ENCODE measurements around the gene SNAPC4.

SNAPC4 gene

GRCh38 chr9:136400038-136400834 lies at the start of gene SNAPC4:
Gene SNAPC4, minus strand, starts transcription at chr9:136400170. Its CDS starts 1,742 bp downstream, at chr9:136398428.
- peaks cover 54% of the 10 kb centered on the region for H3K36me3 ChIP-seq (ENCODE audit: control insufficient read depth, insufficient read depth, low read length)
- H3K27me3 ChIP-seq (ENCODE audit: control insufficient read depth, insufficient read depth, low read length): no peaks in the 10 kb centered on the region
- peak within 1 kb of the TSS; percentile 87 for H3K9ac ChIP-seq (ENCODE audit: low read depth, low read length)

GRCh38 chr9:136448655-136449054 lies 48.7 kb upstream of the SNAPC4 start:
- Histone ChIP-seq H3K4me1 (ENCODE audit: control insufficient read depth, insufficient read depth, low read length) (no peaks in the 10 kb centered on the region), H3K9me3 (ENCODE audit: control insufficient read depth, insufficient read depth, low read length) (no peaks in the 10 kb centered on the region), H3K27me3 (ENCODE audit: control insufficient read depth, insufficient read depth, low read length) (no peaks in the 10 kb centered on the region), H3K4me3 (ENCODE audit: low read depth, low read length) (no peak overlapping the region), H3K9ac (ENCODE audit: low read depth, low read length) (no peak overlapping the region), H3K36me3 (ENCODE audit: control insufficient read depth, insufficient read depth, low read length) (peaks cover 60% of the 10 kb centered on the region)

More at GRCh38 chr9:136400038-136400834, at the start of gene SNAPC4:
- Histone ChIP-seq H3K4me3 (ENCODE audit: low read depth, low read length) (peak within 1 kb of the TSS; percentile 84), H3K9me3 (ENCODE audit: control insufficient read depth, insufficient read depth, low read length) (no peaks in the 10 kb centered on the region), H3K4me1 (ENCODE audit: control insufficient read depth, insufficient read depth, low read length) (peaks cover 3% of the 10 kb centered on the region)

- no peak overlapping the region for H3K4me3 ChIP-seq (ENCODE audit: low read depth, low read length)
- H3K36me3 ChIP-seq (ENCODE audit: control insufficient read depth, insufficient read depth, low read length): peaks cover 68% of the 10 kb centered on the region
- no peaks in the 10 kb centered on the region for H3K4me1 ChIP-seq (ENCODE audit: control insufficient read depth, insufficient read depth, low read length)
- H3K9ac ChIP-seq (ENCODE audit: low read depth, low read length): no peak overlapping the region
- no peaks in the 10 kb centered on the region for H3K9me3 ChIP-seq (ENCODE audit: control insufficient read depth, insufficient read depth, low read length)
- H3K27me3 ChIP-seq (ENCODE audit: control insufficient read depth, insufficient read depth, low read length): no peaks in the 10 kb centered on the region
Observed at GRCh38 chr9:136447173-136447778, 47.3 kb upstream of the SNAPC4 start.

- Histone ChIP-seq H3K4me3 (ENCODE audit: low read depth, low read length) (no peak overlapping the region), H3K4me1 (ENCODE audit: control insufficient read depth, insufficient read depth, low read length) (no peaks in the 10 kb centered on the region), H3K9me3 (ENCODE audit: control insufficient read depth, insufficient read depth, low read length) (no peaks in the 10 kb centered on the region), H3K27me3 (ENCODE audit: control insufficient read depth, insufficient read depth, low read length) (no peaks in the 10 kb centered on the region), H3K9ac (ENCODE audit: low read depth, low read length) (no peak overlapping the region), H3K36me3 (ENCODE audit: control insufficient read depth, insufficient read depth, low read length) (peaks cover 73% of the 10 kb centered on the region)
Observed at GRCh38 chr9:136445799-136446198, 45.8 kb upstream of the SNAPC4 start.

- H3K4me3 ChIP-seq (ENCODE audit: low read depth, low read length): no peak overlapping the region
- no peaks in the 10 kb centered on the region for H3K27me3 ChIP-seq (ENCODE audit: control insufficient read depth, insufficient read depth, low read length)
- no peak overlapping the region for H3K9ac ChIP-seq (ENCODE audit: low read depth, low read length)
- H3K4me1 ChIP-seq (ENCODE audit: control insufficient read depth, insufficient read depth, low read length): no peaks in the 10 kb centered on the region
- H3K36me3 ChIP-seq (ENCODE audit: control insufficient read depth, insufficient read depth, low read length): peaks cover 64% of the 10 kb centered on the region
- H3K9me3 ChIP-seq (ENCODE audit: control insufficient read depth, insufficient read depth, low read length): no peaks in the 10 kb centered on the region
Observed at GRCh38 chr9:136444102-136444501, 44.1 kb upstream of the SNAPC4 start.

GRCh38 chr9:136443687-136444086 lies 43.7 kb upstream of the SNAPC4 start:
- Histone ChIP-seq H3K36me3 (ENCODE audit: control insufficient read depth, insufficient read depth, low read length) (peaks cover 62% of the 10 kb centered on the region), H3K4me1 (ENCODE audit: control insufficient read depth, insufficient read depth, low read length) (no peaks in the 10 kb centered on the region), H3K4me3 (ENCODE audit: low read depth, low read length) (no peak overlapping the region), H3K27me3 (ENCODE audit: control insufficient read depth, insufficient read depth, low read length) (no peaks in the 10 kb centered on the region), H3K9ac (ENCODE audit: low read depth, low read length) (no peak overlapping the region), H3K9me3 (ENCODE audit: control insufficient read depth, insufficient read depth, low read length) (no peaks in the 10 kb centered on the region)

GRCh38 chr9:136443087-136443486 lies 43.1 kb upstream of the SNAPC4 start:
- Histone ChIP-seq H3K4me1 (ENCODE audit: control insufficient read depth, insufficient read depth, low read length) (no peaks in the 10 kb centered on the region), H3K36me3 (ENCODE audit: control insufficient read depth, insufficient read depth, low read length) (peaks cover 57% of the 10 kb centered on the region), H3K27me3 (ENCODE audit: control insufficient read depth, insufficient read depth, low read length) (no peaks in the 10 kb centered on the region), H3K9me3 (ENCODE audit: control insufficient read depth, insufficient read depth, low read length) (no peaks in the 10 kb centered on the region), H3K9ac (ENCODE audit: low read depth, low read length) (no peak overlapping the region), H3K4me3 (ENCODE audit: low read depth, low read length) (no peak overlapping the region)

GRCh38 chr9:136442265-136442664 lies 42.3 kb upstream of the SNAPC4 start:
- peaks cover 52% of the 10 kb centered on the region for H3K36me3 ChIP-seq (ENCODE audit: control insufficient read depth, insufficient read depth, low read length)

GRCh38 chr9:136441681-136442245 lies 41.8 kb upstream of the SNAPC4 start:
- no peak overlapping the region for H3K9ac ChIP-seq (ENCODE audit: low read depth, low read length)
- no peaks in the 10 kb centered on the region for H3K9me3 ChIP-seq (ENCODE audit: control insufficient read depth, insufficient read depth, low read length)
- H3K36me3 ChIP-seq (ENCODE audit: control insufficient read depth, insufficient read depth, low read length): peaks cover 47% of the 10 kb centered on the region
- no peak overlapping the region for H3K4me3 ChIP-seq (ENCODE audit: low read depth, low read length)
- no peaks in the 10 kb centered on the region for H3K4me1 ChIP-seq (ENCODE audit: control insufficient read depth, insufficient read depth, low read length)
- no peaks in the 10 kb centered on the region for H3K27me3 ChIP-seq (ENCODE audit: control insufficient read depth, insufficient read depth, low read length)

More at GRCh38 chr9:136442265-136442664, 42.3 kb upstream of the SNAPC4 start:
- Histone ChIP-seq H3K4me1 (ENCODE audit: control insufficient read depth, insufficient read depth, low read length) (no peaks in the 10 kb centered on the region), H3K9ac (ENCODE audit: low read depth, low read length) (no peak overlapping the region), H3K9me3 (ENCODE audit: control insufficient read depth, insufficient read depth, low read length) (no peaks in the 10 kb centered on the region), H3K27me3 (ENCODE audit: control insufficient read depth, insufficient read depth, low read length) (no peaks in the 10 kb centered on the region), H3K4me3 (ENCODE audit: low read depth, low read length) (no peak overlapping the region)

GRCh38 chr9:136441191-136441680 lies 41.3 kb upstream of the SNAPC4 start:
- no peak overlapping the region for H3K9ac ChIP-seq (ENCODE audit: low read depth, low read length)
- H3K36me3 ChIP-seq (ENCODE audit: control insufficient read depth, insufficient read depth, low read length): peaks cover 43% of the 10 kb centered on the region
- no peaks in the 10 kb centered on the region for H3K27me3 ChIP-seq (ENCODE audit: control insufficient read depth, insufficient read depth, low read length)
- no peaks in the 10 kb centered on the region for H3K9me3 ChIP-seq (ENCODE audit: control insufficient read depth, insufficient read depth, low read length)
- H3K4me1 ChIP-seq (ENCODE audit: control insufficient read depth, insufficient read depth, low read length): no peaks in the 10 kb centered on the region
- H3K4me3 ChIP-seq (ENCODE audit: low read depth, low read length): no peak overlapping the region

- peak within 1 kb of the TSS; percentile 73 for H3K9ac ChIP-seq (ENCODE audit: low read depth, low read length)
- H3K4me3 ChIP-seq (ENCODE audit: low read depth, low read length): peak within 1 kb of the TSS; percentile 58
- H3K27me3 ChIP-seq (ENCODE audit: control insufficient read depth, insufficient read depth, low read length): no peaks in the 10 kb centered on the region
- H3K36me3 ChIP-seq (ENCODE audit: control insufficient read depth, insufficient read depth, low read length): peaks cover 34% of the 10 kb centered on the region
- H3K9me3 ChIP-seq (ENCODE audit: control insufficient read depth, insufficient read depth, low read length): no peaks in the 10 kb centered on the region
- H3K4me1 ChIP-seq (ENCODE audit: control insufficient read depth, insufficient read depth, low read length): no peaks in the 10 kb centered on the region
Observed at GRCh38 chr9:136439481-136440408, 39.8 kb upstream of the SNAPC4 start, which contains the start of gene INPP5E. Gene INPP5E, minus strand, starts transcription at chr9:136439845. Its CDS starts 426 bp downstream, at chr9:136439419.

All from iPS-15b (cell line).